Measurements from ENCODE around the gene SNED1.

SNED1 gene

DNA sequence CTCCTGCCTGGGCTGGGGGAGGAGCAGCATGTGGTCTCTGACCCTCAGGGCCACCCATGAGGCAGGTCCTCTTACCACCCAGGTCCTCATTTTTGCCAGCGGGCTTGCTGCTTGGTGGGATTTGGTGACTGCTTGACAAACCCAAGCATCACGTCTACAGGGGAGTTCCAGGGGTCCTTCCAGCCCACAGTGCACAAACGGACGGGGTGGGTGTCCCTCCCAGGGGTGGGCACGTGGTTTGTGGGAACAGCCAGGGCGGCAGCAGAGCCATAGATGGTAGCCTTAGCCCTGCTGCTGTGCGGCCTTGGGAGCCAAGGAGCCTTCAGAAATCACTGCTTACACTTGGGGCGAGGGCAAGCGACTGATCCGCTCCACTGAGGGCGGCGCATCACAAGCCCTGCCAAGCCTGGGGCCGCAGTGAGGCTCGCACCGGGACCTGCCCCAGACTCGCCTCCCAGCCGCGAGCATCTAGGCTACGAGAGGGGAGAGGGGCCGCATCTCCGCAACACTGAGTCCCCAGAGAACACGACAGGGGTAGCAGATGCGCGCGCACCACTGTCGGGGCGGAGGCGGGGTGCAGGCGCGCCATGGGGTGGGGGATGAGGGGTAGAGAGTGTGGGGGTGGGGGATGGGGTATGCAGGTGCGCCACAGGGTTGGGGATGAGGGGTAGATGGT lies 36.9 kb downstream of the SNED1 start:
- intact Hi-C loops (cut with DNase I; ENCODE audit: low total_unique reads) = no loop called here
- H3K4me1 ChIP-seq = peaks cover 0 to 18% (median 14%) of the 10 kb centered on the region in 4 donors
- no peaks in the 10 kb centered on the region for H3K9me3 ChIP-seq
- TF ChIP-seq, protein P1, sequence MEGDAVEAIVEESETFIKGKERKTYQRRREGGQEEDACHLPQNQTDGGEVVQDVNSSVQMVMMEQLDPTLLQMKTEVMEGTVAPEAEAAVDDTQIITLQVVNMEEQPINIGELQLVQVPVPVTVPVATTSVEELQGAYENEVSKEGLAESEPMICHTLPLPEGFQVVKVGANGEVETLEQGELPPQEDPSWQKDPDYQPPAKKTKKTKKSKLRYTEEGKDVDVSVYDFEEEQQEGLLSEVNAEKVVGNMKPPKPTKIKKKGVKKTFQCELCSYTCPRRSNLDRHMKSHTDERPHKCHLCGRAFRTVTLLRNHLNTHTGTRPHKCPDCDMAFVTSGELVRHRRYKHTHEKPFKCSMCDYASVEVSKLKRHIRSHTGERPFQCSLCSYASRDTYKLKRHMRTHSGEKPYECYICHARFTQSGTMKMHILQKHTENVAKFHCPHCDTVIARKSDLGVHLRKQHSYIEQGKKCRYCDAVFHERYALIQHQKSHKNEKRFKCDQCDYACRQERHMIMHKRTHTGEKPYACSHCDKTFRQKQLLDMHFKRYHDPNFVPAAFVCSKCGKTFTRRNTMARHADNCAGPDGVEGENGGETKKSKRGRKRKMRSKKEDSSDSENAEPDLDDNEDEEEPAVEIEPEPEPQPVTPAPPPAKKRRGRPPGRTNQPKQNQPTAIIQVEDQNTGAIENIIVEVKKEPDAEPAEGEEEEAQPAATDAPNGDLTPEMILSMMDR (IDR thresholded peaks at IDR 0.05) = no peak
- peaks cover 16 to 51% (median 44%) of the 10 kb centered on the region in 3 donors for H3K36me3 ChIP-seq
- no peak overlapping the region for H3K27ac ChIP-seq
- H3K27me3 ChIP-seq = peaks cover 0 to 21% of the 10 kb centered on the region in 2 donors
- no peak overlapping the region for H3K4me3 ChIP-seq
- no peak for DNase-seq

DNA sequence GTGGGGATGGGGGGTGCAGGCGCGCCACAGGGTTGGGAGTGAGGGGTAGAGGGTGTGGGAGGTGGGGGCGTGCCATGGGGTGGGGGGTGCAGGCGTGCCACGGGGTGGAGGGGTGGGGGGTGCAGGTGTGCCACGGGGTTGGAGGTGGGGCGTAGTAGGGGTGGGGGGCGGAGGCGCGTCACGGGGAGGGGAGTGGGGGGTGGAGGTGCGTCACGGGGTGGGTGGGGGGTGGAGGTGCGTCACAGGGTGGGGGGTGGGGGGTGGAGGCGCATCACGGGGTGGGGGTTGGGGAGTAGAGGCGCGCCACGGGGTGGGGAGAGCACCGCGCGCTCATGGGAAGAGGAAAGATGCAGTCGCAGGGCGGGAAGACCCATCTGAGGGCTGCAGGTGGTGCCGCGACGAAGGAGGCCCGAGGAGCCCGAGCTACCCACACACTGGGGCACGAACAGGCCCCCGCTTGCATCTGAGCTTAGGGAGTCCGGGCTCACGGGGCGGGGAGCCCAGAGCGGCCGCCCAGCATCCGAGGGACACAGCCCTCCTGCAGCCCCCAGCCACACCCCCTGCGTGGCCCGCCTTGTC lies 37.5 kb downstream of the SNED1 start:
- peaks cover 0 to 21% of the 10 kb centered on the region in 2 donors for H3K27me3 ChIP-seq
- TF ChIP-seq, protein P1 (IDR thresholded peaks at IDR 0.05) = no peak
- no peak overlapping the region for H3K27ac ChIP-seq
- H3K9me3 ChIP-seq = no peaks in the 10 kb centered on the region
- intact Hi-C loops (cut with DNase I; ENCODE audit: low total_unique reads) = no loop called here
- H3K4me3 ChIP-seq = peak overlapping the region; percentile 30 to 41
- H3K4me1 ChIP-seq = peaks cover 0 to 18% (median 14%) of the 10 kb centered on the region in 4 donors
- H3K36me3 ChIP-seq = peaks cover 14 to 51% (median 44%) of the 10 kb centered on the region in 3 donors
- no peak for DNase-seq

DNA sequence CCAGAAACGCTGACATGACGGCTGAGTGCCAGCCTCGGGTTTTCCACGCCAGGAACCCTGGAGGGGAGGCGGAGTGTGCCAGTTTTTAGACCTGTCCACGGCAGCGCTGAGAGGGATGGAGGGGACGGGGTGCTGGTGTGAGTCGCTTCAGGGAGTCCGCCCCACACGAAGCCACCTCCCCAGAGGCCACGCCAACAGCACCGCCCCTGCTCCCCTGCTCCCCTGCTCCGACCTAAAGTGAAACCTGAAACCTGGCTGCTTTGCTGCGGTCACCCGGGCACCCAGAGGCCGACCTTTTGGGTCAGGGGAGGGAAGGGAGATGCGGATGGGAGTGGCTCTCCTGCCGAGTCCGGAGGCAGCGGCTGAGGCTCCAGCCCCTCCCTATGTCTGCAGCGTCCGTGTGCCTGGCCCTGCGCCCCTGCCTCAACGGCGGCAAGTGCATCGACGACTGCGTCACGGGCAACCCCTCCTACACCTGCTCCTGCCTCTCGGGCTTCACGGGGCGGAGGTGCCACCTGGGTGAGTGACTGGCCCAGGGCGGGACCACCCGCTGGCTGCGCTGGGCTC lies 38.1 kb downstream of the SNED1 start:
- peak in 1 of 2 donors; percentile 68 for DNase-seq
- no peaks in the 10 kb centered on the region for H3K9me3 ChIP-seq
- TF ChIP-seq, protein P1 (IDR thresholded peaks at IDR 0.05) = no peak
- H3K36me3 ChIP-seq = peaks cover 9 to 47% (median 41%) of the 10 kb centered on the region in 3 donors
- peak overlapping the region; percentile 30 to 41 for H3K4me3 ChIP-seq
- intact Hi-C loops (cut with DNase I; ENCODE audit: low total_unique reads) = no loop called here
- peaks cover 0 to 18% (median 14%) of the 10 kb centered on the region in 4 donors for H3K4me1 ChIP-seq
- no peak overlapping the region for H3K27ac ChIP-seq
- H3K27me3 ChIP-seq = peaks cover 0 to 21% of the 10 kb centered on the region in 2 donors

DNA sequence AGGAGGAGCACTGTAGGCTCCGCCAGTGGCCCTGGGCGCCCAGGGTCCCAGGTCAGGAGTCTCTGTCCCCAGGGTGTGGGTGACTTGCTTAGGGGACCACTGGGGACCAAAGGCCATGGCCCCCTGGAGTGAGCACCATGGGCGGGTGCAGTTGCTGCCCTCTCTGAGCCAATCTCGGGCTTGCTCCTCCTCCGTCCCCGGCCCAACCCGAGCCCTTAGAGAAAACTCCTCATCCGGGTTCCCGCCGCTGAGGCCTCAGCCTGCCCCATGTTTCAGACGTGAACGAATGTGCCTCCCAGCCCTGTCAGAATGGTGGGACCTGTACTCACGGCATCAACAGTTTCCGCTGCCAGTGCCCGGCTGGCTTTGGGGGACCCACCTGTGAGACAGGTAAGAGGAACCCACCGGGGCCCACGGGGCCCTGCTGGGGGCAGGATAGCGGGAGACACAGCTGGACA lies 38.6 kb downstream of the SNED1 start:
- no peak for DNase-seq
- Histone ChIP-seq H3K9me3 (no peaks in the 10 kb centered on the region), H3K27me3 (peaks cover 0 to 21% of the 10 kb centered on the region in 2 donors), H3K36me3 (peaks cover 6 to 42% (median 36%) of the 10 kb centered on the region in 3 donors), H3K4me3 (peak overlapping the region in 1 of 2 donors; percentile 41), H3K27ac (no peak overlapping the region), H3K4me1 (peaks cover 0 to 18% (median 14%) of the 10 kb centered on the region in 4 donors)
- TF ChIP-seq, protein P1 (IDR thresholded peaks at IDR 0.05) = no peak
- intact Hi-C loops (cut with DNase I; ENCODE audit: low total_unique reads) = no loop called here

DNA sequence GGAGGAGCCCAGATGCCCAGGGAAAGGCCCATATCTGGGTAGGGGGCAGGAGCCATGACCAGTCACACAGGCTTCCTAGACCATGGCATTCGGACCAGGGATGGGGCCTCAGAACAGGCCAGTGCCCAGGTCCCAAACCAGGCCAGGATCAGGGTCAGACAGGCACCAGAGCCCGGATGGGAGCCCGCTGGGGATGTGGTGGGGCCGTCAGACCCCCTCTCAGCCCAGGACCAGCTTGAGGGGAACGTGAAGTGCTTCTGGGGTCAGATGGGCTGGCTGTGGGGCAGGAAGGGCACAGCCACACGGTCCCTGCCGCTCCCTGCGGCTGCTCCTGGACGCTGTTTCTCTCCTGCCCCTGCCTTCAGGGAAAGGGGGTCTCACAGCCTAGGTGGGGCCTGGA lies 39.1 kb downstream of the SNED1 start:
- Histone ChIP-seq H3K4me3 (no peak overlapping the region), H3K36me3 (peaks cover 6 to 39% (median 36%) of the 10 kb centered on the region in 3 donors)
- TF ChIP-seq, protein P1 (IDR thresholded peaks at IDR 0.05) = no peak

More for the DNA sequence above, 39.1 kb downstream of the SNED1 start:
- Histone ChIP-seq H3K27me3 (peaks cover 0 to 21% of the 10 kb centered on the region in 2 donors), H3K4me1 (peaks cover 0 to 18% (median 14%) of the 10 kb centered on the region in 4 donors), H3K27ac (no peak overlapping the region), H3K9me3 (no peaks in the 10 kb centered on the region)
- no peak for DNase-seq
- intact Hi-C loops (cut with DNase I; ENCODE audit: low total_unique reads) = no loop called here
